Kidney tubule cell (primary cell): Measurements from ENCODE around the gene TMEM221.
A peak's percentile ranks its signal among the peaks of the same experiment; 100 is the strongest.

ENCODE experiments used
- DNase-seq: peaks from one replicate; pipeline ENCODE4 v3.0.0-alpha.2; 2018; ENCODE audit warnings: low spot score

TMEM221 gene

GRCh38 chr19:17441241-17442021 lies 7.0 kb downstream of the TMEM221 start:
- DNase-seq = peak; percentile 47

GRCh38 chr19:17436874-17437267 lies 11.6 kb downstream of the TMEM221 start:
- DNase-seq = no peak

- no peak for DNase-seq
Observed at GRCh38 chr19:17436094-17436873, 12.2 kb downstream of the TMEM221 start.

GRCh38 chr19:17435218-17435617 lies 13.2 kb downstream of the TMEM221 start:
- DNase-seq = no peak

GRCh38 chr19:17431417-17431816 lies 17.1 kb downstream of the TMEM221 start:
- DNase-seq = no peak

- DNase-seq = peak; percentile 19
Observed at GRCh38 chr19:17429641-17430113, 18.8 kb downstream of the TMEM221 start.

- DNase-seq = peak; percentile 21
Observed at GRCh38 chr19:17424743-17425365, 23.6 kb downstream of the TMEM221 start.

- DNase-seq = no peak
Observed at GRCh38 chr19:17423429-17424208, 24.8 kb downstream of the TMEM221 start.

GRCh38 chr19:17421942-17422341 lies 26.5 kb downstream of the TMEM221 start:
- no peak for DNase-seq

- DNase-seq = no peak
Observed at GRCh38 chr19:17420475-17420924, 28.0 kb downstream of the TMEM221 start.

GRCh38 chr19:17419621-17420474 lies 28.6 kb downstream of the TMEM221 start, which contains the start of gene MVB12A:
MVB12A (plus strand) TSS chr19:17420047; CDS start chr19:17420136, 89 bp downstream.
- DNase-seq = peak; percentile 99

GRCh38 chr19:17419154-17419620 lies 29.3 kb downstream of the TMEM221 start:
- peak; percentile 14 for DNase-seq

GRCh38 chr19:17418710-17419109 lies 29.8 kb downstream of the TMEM221 start:
- no peak for DNase-seq

- DNase-seq = no peak
Observed at GRCh38 chr19:17415121-17415520, 33.3 kb downstream of the TMEM221 start.

GRCh38 chr19:17414097-17414496 lies 34.4 kb downstream of the TMEM221 start:
- DNase-seq = no peak

- DNase-seq = no peak
Observed at GRCh38 chr19:17411801-17412200, 36.7 kb downstream of the TMEM221 start.

- DNase-seq = no peak
Observed at GRCh38 chr19:17409990-17410389, 38.5 kb downstream of the TMEM221 start.

GRCh38 chr19:17406887-17407196 lies 41.6 kb downstream of the TMEM221 start:
- no peak for DNase-seq

GRCh38 chr19:17406046-17406886 lies 42.2 kb downstream of the TMEM221 start:
- peak; percentile 61 for DNase-seq
